Measurements from ENCODE around the gene MS4A7. TPM values are rescaled to one million over a fixed set of nuclear protein-coding genes. Genes with fewer than 3 reads are reported as not detected.

The MS4A7 gene
- total RNA-seq, 4 donors from 2014 or later = 2.5 to 8.9 (median 7.4) TPM

DNA sequence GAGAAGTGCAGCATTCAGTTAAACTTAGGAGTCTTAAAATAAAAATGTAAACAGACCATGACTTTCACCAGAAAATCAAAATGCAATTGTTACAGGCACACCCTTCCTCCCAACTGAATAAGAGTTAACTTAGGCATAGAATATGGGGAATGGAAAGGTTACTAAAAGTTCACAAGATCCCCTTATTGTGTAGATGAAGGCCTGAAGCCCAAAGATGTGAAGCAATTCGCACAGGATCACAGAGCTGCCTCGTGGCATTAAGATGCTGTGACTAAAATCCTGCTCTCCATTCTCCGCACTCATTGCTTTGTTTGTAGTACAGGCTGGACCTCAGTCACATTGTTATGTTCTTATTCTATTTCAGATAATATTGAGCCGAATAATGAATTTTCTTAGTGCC, 55.1 kb downstream of the MS4A7 start:
- H3K27ac ChIP-seq = no peak overlapping the region

More for the DNA sequence above, 55.1 kb downstream of the MS4A7 start:
- in situ Hi-C loops (cut with MboI; ENCODE audit: low sequenced_read_pairs in 4 of 4) = no loop called here
- DNase-seq = no peak
- no peaks in the 10 kb centered on the region for H3K36me3 ChIP-seq
- H3K9me3 ChIP-seq = no peaks in the 10 kb centered on the region
- intact Hi-C loops (cut with DNase I; ENCODE audit: low total_unique reads) = no loop called here
- no peaks in the 10 kb centered on the region for H3K27me3 ChIP-seq
- no peaks in the 10 kb centered on the region for H3K4me1 ChIP-seq
- no peak for ATAC-seq
- H3K4me3 ChIP-seq = no peak overlapping the region
- no peak for TF ChIP-seq CTCF (IDR thresholded peaks at IDR 0.05 in 4 of 5, conservative IDR thresholded peaks at IDR 0.05 in 1 of 5)
- TF ChIP-seq POLR2A (IDR thresholded peaks at IDR 0.05) = no peak

Other genes with a start within 250 kb of the MS4A7 start
- 10 to 100 TPM in 3 of 4 donors, 1 to 10 TPM in 1; 4.6 to 26.6 (median 18.8) TPM for gene MS4A6A, start 195.4 kb upstream of the MS4A7 start, total RNA-seq
- gene MS4A4E, start 135.4 kb upstream of the MS4A7 start, total RNA-seq = 1 to 10 TPM in 1 of 4 donors, not detected in 3; 2.8 TPM
- 10 to 100 TPM in 1 of 4 donors, 1 to 10 TPM in 3; 5.8 to 15.6 (median 8.4) TPM for gene MS4A4A, start 97.9 kb upstream of the MS4A7 start, total RNA-seq
- gene MS4A6E, start 51.3 kb upstream of the MS4A7 start, total RNA-seq = not detected
- gene MS4A14, start 17.9 kb downstream of the MS4A7 start, total RNA-seq = under 1 TPM; 0.10 to 0.56 (median 0.27) TPM
- not detected for gene MS4A5, start 51.0 kb downstream of the MS4A7 start, total RNA-seq
- under 1 TPM in 1 of 4 donors, not detected in 3; 0.10 TPM for gene MS4A1, start 77.3 kb downstream of the MS4A7 start, total RNA-seq
- under 1 TPM in 1 of 4 donors, not detected in 3; 0.75 TPM for gene MS4A12, start 114.2 kb downstream of the MS4A7 start, total RNA-seq
- not detected for gene MS4A13, start 136.9 kb downstream of the MS4A7 start, total RNA-seq

Measured in gastrocnemius medialis (tissue), 4 donors.